IPS DF 6.9 (cell line): ENCODE data around the gene ADAMTS1.

Source experiments
- DNase-seq: peaks from one replicate; pipeline ENCODE4 v3.0.0-alpha.2; 2013; ENCODE audit warnings: low read depth, low spot score
- H3K27ac ChIP-seq: one replicate; pipeline ENCODE4 v1.5.1; 2013; ENCODE audit warnings: low read length, control low read depth
- H3K27me3 ChIP-seq: 2 replicates; pipeline ENCODE4 v1.6.1; 2013; ENCODE audit warnings: mild to moderate bottlenecking, low read length; ENCODE audit not compliant: control insufficient read depth, insufficient read depth
- H3K36me3 ChIP-seq: 2 replicates; pipeline ENCODE4 v1.6.1; 2013; ENCODE audit warnings: low read length; ENCODE audit not compliant: control insufficient read depth, insufficient read depth
- H3K4me1 ChIP-seq: 2 replicates; pipeline ENCODE4 v1.6.1; 2013; ENCODE audit warnings: low read length; ENCODE audit not compliant: control insufficient read depth, insufficient read depth
- H3K4me3 ChIP-seq: 2 replicates; pipeline ENCODE4 v1.5.1; 2013; ENCODE audit warnings: mild to moderate bottlenecking, low read length
- H3K9me3 ChIP-seq: 2 replicates; pipeline ENCODE4 v1.6.1; 2013; ENCODE audit warnings: low read length, inconsistent platforms; ENCODE audit not compliant: control insufficient read depth, insufficient read depth
- WGBS: extraction: QIAGEN DNeasy Blood & Tissue Kit; methylation state at CpG from one replicate; pipeline ENCODE4 v1.1.7; 2013; ENCODE audit warnings: mixed read lengths, missing lambda C conversion rate; ENCODE audit not compliant: insufficient read length, insufficient coverage; 5-methylcytosine and 5-hydroxymethylcytosine counted together

Gene ADAMTS1

DNA sequence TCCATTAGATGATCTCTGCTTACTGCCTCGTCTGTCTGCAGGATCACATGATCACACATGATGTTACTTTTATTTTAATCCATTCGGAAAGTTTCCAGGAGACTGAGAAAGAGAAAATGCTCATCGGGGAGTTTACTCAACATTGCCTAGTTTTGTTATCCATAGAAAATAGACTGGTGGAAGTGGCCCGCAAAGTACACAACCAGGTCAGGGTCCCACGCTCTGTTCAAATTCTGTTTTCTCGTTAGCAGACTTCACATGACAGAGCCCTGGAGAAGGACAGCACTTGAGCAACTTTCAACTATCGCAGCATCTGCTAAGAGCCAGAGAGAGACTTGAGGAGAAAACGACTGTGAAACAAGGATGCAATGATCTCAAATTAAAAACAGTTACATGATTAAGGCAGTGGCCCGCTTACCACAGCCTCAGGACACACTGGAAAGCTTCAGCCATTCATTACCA is 44.2 kb downstream of the ADAMTS1 start:
- no peak overlapping the region for H3K4me3 ChIP-seq
- H3K4me1 ChIP-seq, result no peaks in the 10 kb centered on the region
- H3K27ac ChIP-seq, result no peak overlapping the region

GRCh38 chr21:26800455-26800854 is 44.8 kb downstream of the ADAMTS1 start:
- Histone ChIP-seq H3K9me3 (no peaks in the 10 kb centered on the region), H3K36me3 (no peaks in the 10 kb centered on the region), H3K27ac (no peak overlapping the region), H3K27me3 (no peaks in the 10 kb centered on the region), H3K4me3 (no peak overlapping the region), H3K4me1 (no peaks in the 10 kb centered on the region)
- DNase-seq, result no peak
- WGBS, result no CpG with 5 or more reads among the region's 2 CpGs

More for the DNA sequence above, 44.2 kb downstream of the ADAMTS1 start:
- H3K9me3 ChIP-seq, result no peaks in the 10 kb centered on the region
- no CpG with 5 or more reads among the region's 9 CpGs for WGBS
- no peaks in the 10 kb centered on the region for H3K36me3 ChIP-seq
- DNase-seq, result no peak
- no peaks in the 10 kb centered on the region for H3K27me3 ChIP-seq

DNA sequence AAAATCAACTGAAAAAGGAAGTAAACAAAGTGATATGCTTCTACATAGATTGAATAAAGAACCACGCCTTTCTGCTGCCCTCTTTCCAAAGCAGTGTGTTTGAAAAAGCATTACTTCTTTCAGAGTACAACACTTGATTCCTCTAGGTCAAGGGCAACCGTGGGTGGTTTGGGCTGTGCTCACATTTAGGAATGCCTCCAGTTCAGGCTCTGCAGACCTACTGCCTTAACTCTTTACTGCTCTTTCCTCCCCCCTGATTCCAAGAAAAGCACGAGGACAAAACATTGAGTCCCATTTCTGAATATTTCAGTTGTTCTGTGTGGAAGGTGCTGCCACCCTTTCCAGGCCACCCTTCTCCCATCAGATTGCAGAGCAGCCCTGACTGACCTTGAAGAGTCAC is 45.2 kb downstream of the ADAMTS1 start:
- Histone ChIP-seq H3K9me3 (no peaks in the 10 kb centered on the region), H3K36me3 (no peaks in the 10 kb centered on the region), H3K4me1 (no peaks in the 10 kb centered on the region), H3K27ac (no peak overlapping the region), H3K27me3 (no peaks in the 10 kb centered on the region), H3K4me3 (no peak overlapping the region)
- no CpG with 5 or more reads among the region's 3 CpGs for WGBS
- no peak for DNase-seq

DNA sequence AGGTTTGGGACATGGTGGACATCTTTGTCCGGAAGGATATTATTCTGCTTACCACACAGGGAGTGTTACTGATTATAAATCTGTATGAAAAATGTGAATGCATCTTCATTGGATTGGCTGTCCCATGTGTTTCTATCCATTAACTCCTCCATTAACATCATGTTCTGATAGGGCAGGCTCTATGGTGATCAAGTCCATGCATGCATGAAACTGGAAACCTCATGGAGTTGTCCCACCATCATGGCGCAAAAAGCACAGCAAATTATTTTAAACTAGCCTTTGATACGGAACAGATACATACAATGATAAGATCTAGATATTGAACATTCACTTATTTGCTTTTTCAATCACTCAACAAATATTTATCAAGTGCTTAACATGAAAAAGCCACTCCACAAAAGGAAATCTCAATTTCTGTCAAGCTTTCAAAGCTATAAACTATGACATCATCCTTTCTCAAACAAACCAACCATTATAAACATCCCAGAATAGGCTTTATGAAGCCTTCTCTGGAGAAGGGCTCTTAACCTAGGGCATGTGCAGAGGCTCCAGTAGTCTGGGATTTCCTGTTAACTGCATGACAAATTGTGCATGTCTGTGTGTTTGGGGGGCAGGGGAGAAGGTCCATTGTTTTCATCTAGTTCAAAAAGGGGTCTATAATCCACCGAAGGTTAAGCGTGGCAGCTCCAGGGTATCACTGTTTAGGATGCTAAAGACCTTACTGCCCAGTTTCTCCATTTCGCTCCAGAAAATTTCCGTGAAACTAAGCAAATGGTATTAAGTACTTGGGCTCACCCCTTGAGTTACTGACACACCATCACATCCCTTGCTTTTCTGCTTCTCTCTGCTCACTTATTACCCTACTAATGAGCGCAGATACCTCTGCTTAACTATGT is 46.1 kb downstream of the ADAMTS1 start:
- Histone ChIP-seq H3K4me1 (no peaks in the 10 kb centered on the region), H3K9me3 (no peaks in the 10 kb centered on the region), H3K36me3 (no peaks in the 10 kb centered on the region), H3K27me3 (no peaks in the 10 kb centered on the region), H3K27ac (no peak overlapping the region), H3K4me3 (no peak overlapping the region)
- WGBS, result no CpG with 5 or more reads among the region's 8 CpGs
- no peak for DNase-seq

DNA sequence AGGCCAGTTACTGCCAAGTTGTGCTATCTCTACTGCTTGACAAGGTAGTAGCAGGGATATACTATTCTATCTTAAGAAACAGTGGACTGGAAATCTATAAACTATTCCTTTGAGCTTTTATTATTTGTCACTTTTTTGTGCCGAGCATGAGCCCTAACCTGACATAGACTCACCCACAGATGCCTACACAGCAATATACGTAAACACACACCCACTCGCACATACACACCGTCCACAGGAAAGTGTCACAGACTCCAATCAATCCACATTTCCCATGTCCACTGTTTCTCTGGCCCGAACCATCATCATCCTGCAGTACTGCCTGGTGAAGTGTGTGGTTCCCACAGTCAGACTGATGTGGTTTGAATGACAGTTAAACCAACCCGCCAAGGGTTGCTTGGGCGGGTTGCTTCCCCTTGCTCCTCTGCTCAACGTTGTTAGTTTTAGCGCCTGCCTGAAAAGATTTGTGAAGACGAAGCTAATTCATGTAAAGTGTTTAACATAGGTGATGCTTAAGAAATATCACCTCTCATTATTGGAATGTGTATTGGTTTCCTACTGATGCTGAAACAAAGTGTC is 47.2 kb downstream of the ADAMTS1 start:
- Histone ChIP-seq H3K27me3 (no peaks in the 10 kb centered on the region), H3K4me1 (no peaks in the 10 kb centered on the region), H3K9me3 (no peaks in the 10 kb centered on the region), H3K27ac (no peak overlapping the region), H3K36me3 (no peaks in the 10 kb centered on the region), H3K4me3 (no peak overlapping the region)
- no CpG with 5 or more reads among the region's 10 CpGs for whole genome bisulfite sequencing
- no peak for DNase-seq

GRCh38 chr21:26795866-26796329 is 49.3 kb downstream of the ADAMTS1 start:
- no CpG with 5 or more reads among the region's 6 CpGs for WGBS
- Histone ChIP-seq H3K36me3 (no peaks in the 10 kb centered on the region), H3K27ac (no peak overlapping the region), H3K9me3 (no peaks in the 10 kb centered on the region), H3K27me3 (no peaks in the 10 kb centered on the region), H3K4me3 (no peak overlapping the region), H3K4me1 (no peaks in the 10 kb centered on the region)
- no peak for DNase-seq

GRCh38 chr21:26795412-26795805 is 49.8 kb downstream of the ADAMTS1 start:
- no peak overlapping the region for H3K27ac ChIP-seq
- H3K4me3 ChIP-seq, result no peak overlapping the region
- no peaks in the 10 kb centered on the region for H3K4me1 ChIP-seq
- H3K9me3 ChIP-seq, result no peaks in the 10 kb centered on the region
- H3K36me3 ChIP-seq, result no peaks in the 10 kb centered on the region
- no peaks in the 10 kb centered on the region for H3K27me3 ChIP-seq
- no CpG with 5 or more reads among the region's 10 CpGs for WGBS
- no peak for DNase-seq

DNA sequence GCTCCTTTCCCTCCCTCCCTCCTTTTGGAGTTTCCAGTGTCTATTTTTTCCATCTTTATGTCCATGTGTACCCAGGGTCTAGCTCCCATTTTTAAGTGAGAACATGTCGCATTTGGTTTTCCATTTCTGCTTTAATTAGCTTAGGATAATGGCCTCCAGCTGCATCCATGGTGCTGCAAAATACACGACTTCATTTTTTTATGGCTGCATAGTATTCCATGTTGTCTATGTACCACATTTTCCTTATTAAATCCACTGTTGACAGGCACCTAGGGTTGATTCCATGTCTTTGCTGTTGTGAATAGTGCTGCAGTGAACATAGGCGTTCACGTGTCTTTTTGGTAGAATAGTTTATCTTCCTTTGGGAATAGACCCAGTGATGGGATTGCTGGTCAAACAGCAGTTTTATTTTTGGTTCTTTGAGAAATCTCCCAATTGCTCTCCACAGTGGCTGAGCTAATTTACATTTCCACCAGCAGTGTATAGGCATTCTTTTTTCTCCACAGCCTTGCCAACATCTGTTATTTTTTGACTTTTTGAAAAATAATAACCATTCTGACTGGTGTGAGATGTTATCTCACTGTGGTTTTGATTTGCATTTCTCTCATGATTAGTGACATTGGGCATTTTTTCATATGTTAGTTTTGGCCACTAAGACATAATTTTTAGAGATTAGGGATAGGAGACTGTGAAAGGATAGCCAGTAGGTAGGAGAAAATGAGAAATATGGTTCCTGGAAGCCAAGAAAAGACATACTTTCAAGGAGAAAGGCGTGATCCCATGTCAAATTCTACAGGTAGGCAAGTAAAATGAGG is 50.4 kb downstream of the ADAMTS1 start:
- no peak for DNase-seq
- H3K27ac ChIP-seq, result no peak overlapping the region
- H3K4me1 ChIP-seq, result no peaks in the 10 kb centered on the region
- H3K36me3 ChIP-seq, result no peaks in the 10 kb centered on the region
- WGBS, result no CpG with 5 or more reads among the region's 5 CpGs
- H3K4me3 ChIP-seq, result no peak overlapping the region
- H3K9me3 ChIP-seq, result no peaks in the 10 kb centered on the region
- H3K27me3 ChIP-seq, result no peaks in the 10 kb centered on the region

GRCh38 chr21:26790296-26790695 is 54.9 kb downstream of the ADAMTS1 start:
- Histone ChIP-seq H3K36me3 (no peaks in the 10 kb centered on the region), H3K27ac (no peak overlapping the region), H3K4me3 (no peak overlapping the region), H3K4me1 (no peaks in the 10 kb centered on the region), H3K27me3 (no peaks in the 10 kb centered on the region), H3K9me3 (no peaks in the 10 kb centered on the region)
- DNase-seq, result no peak

GRCh38 chr21:26788790-26789189 is 56.4 kb downstream of the ADAMTS1 start:
- Histone ChIP-seq H3K27ac (no peak overlapping the region), H3K27me3 (no peaks in the 10 kb centered on the region), H3K4me1 (no peaks in the 10 kb centered on the region), H3K4me3 (no peak overlapping the region), H3K9me3 (no peaks in the 10 kb centered on the region), H3K36me3 (no peaks in the 10 kb centered on the region)
- no CpG with 5 or more reads among the region's 8 CpGs for WGBS
- no peak for DNase-seq
